Measurements from ENCODE around the gene ASCC3. TPM values are rescaled to one million over a fixed set of nuclear protein-coding genes. Genes with fewer than 3 reads are reported as not detected.
"Not testable (repeated sequence)": the region's sequence is repeated elsewhere in the genome, so short reads cannot be mapped to it uniquely, and the experiment has no call there.

ASCC3 gene
- total RNA-seq, 1 experiment from 2014 or later: 32.2 TPM

GRCh38 chr6:100891079-100891478 lies 9.9 kb upstream of the ASCC3 start:
- Histone ChIP-seq H3K36me3 (ENCODE audit: insufficient read depth, low read length, poor library complexity, severe bottlenecking) (no peaks in the 10 kb centered on the region), H3K27me3 (replicated peaks; ENCODE audit: insufficient read depth, low read depth, low read length, poor library complexity) (no peaks in the 10 kb centered on the region), H3K4me1 (ENCODE audit: insufficient read depth, low read length, poor library complexity, severe bottlenecking) (no peaks in the 10 kb centered on the region), H3K4me3 (ENCODE audit: low read depth, low read length, poor library complexity, severe bottlenecking) (no peak overlapping the region), H3K9me3 (ENCODE audit: low read depth, low read length, poor library complexity, severe bottlenecking) (peaks cover 6% of the 10 kb centered on the region), H3K27ac (ENCODE audit: low read depth, low read length, poor library complexity, severe bottlenecking) (no peak overlapping the region)
- ChIA-PET POLR2A (ENCODE audit: low non-redundant PET) (no interaction called here), CTCF (no interaction called here)
- no peak for DNase-seq (ENCODE audit: low spot score)
- intact Hi-C loops (cut with micrococcal nuclease; ENCODE audit: unreplicated experiment): no loop called here
- no TSS peak for BruUV-seq (replicated peaks)
- TF ChIP-seq EZH2 (IDR thresholded peaks at IDR 0.05; ENCODE audit: borderline replicate concordance, low read depth, low read length, poor library complexity, severe bottlenecking): no peak
- TF ChIP-seq, protein P1, sequence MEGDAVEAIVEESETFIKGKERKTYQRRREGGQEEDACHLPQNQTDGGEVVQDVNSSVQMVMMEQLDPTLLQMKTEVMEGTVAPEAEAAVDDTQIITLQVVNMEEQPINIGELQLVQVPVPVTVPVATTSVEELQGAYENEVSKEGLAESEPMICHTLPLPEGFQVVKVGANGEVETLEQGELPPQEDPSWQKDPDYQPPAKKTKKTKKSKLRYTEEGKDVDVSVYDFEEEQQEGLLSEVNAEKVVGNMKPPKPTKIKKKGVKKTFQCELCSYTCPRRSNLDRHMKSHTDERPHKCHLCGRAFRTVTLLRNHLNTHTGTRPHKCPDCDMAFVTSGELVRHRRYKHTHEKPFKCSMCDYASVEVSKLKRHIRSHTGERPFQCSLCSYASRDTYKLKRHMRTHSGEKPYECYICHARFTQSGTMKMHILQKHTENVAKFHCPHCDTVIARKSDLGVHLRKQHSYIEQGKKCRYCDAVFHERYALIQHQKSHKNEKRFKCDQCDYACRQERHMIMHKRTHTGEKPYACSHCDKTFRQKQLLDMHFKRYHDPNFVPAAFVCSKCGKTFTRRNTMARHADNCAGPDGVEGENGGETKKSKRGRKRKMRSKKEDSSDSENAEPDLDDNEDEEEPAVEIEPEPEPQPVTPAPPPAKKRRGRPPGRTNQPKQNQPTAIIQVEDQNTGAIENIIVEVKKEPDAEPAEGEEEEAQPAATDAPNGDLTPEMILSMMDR (conservative IDR thresholded peaks at IDR 0.05; ENCODE audit: low read depth, low read length): no peak

- DNase-seq (ENCODE audit: low spot score); POLR2A ChIA-PET (ENCODE audit: low non-redundant PET): not testable (repeated sequence)
These were observed 9.5 kb upstream of the ASCC3 start for GRCh38 chr6:100890646-100891045.

GRCh38 chr6:100889351-100889750 lies 8.2 kb upstream of the ASCC3 start:
- TF ChIP-seq, protein P1 (conservative IDR thresholded peaks at IDR 0.05; ENCODE audit: low read depth, low read length): no peak
- TF ChIP-seq EZH2 (IDR thresholded peaks at IDR 0.05; ENCODE audit: borderline replicate concordance, low read depth, low read length, poor library complexity, severe bottlenecking): no peak
- intact Hi-C loops (cut with micrococcal nuclease; ENCODE audit: unreplicated experiment): no loop called here
- no peak overlapping the region for H3K4me3 ChIP-seq (ENCODE audit: low read depth, low read length, poor library complexity, severe bottlenecking)
- ChIA-PET POLR2A (ENCODE audit: low non-redundant PET) (no interaction called here), CTCF (no interaction called here)
- H3K36me3 ChIP-seq (ENCODE audit: insufficient read depth, low read length, poor library complexity, severe bottlenecking): no peaks in the 10 kb centered on the region
- DNase-seq (ENCODE audit: low spot score): no peak
- H3K4me1 ChIP-seq (ENCODE audit: insufficient read depth, low read length, poor library complexity, severe bottlenecking): no peaks in the 10 kb centered on the region
- BruUV-seq (replicated peaks): no TSS peak
- no peak overlapping the region for H3K27ac ChIP-seq (ENCODE audit: low read depth, low read length, poor library complexity, severe bottlenecking)
- no peaks in the 10 kb centered on the region for H3K9me3 ChIP-seq (ENCODE audit: low read depth, low read length, poor library complexity, severe bottlenecking)
- H3K27me3 ChIP-seq (replicated peaks; ENCODE audit: insufficient read depth, low read depth, low read length, poor library complexity): no peaks in the 10 kb centered on the region

More at GRCh38 chr6:100890646-100891045, 9.5 kb upstream of the ASCC3 start:
- BruUV-seq (replicated peaks); H3K4me1 ChIP-seq (ENCODE audit: insufficient read depth, low read length, poor library complexity, severe bottlenecking); H3K27ac ChIP-seq (ENCODE audit: low read depth, low read length, poor library complexity, severe bottlenecking); CTCF ChIA-PET; H3K27me3 ChIP-seq (replicated peaks; ENCODE audit: insufficient read depth, low read depth, low read length, poor library complexity); H3K36me3 ChIP-seq (ENCODE audit: insufficient read depth, low read length, poor library complexity, severe bottlenecking); H3K9me3 ChIP-seq (ENCODE audit: low read depth, low read length, poor library complexity, severe bottlenecking); intact Hi-C loops (cut with micrococcal nuclease; ENCODE audit: unreplicated experiment); H3K4me3 ChIP-seq (ENCODE audit: low read depth, low read length, poor library complexity, severe bottlenecking): not testable (repeated sequence)

DNA sequence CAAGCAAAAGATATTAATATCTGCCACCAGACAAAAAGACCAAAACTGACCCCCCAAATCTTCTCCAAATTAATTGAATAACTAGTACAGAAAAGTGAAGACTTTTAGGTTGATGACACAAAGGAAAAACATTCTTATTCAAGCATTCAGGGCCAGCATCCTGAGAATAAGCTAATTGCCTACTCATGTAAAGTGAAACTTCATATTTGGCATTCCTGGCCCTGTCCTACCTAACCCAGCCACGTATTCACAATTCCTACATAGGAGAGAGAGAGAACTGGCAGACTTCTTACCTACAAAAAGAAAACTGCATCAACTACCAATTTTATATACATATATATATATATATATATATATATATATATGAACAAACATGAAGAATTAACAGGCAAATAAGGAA lies 4.9 kb upstream of the ASCC3 start:
- Histone ChIP-seq H3K27me3 (replicated peaks; ENCODE audit: insufficient read depth, low read depth, low read length, poor library complexity) (no peaks in the 10 kb centered on the region), H3K4me3 (ENCODE audit: low read depth, low read length, poor library complexity, severe bottlenecking) (no peak overlapping the region), H3K4me1 (ENCODE audit: insufficient read depth, low read length, poor library complexity, severe bottlenecking) (no peaks in the 10 kb centered on the region), H3K9me3 (ENCODE audit: low read depth, low read length, poor library complexity, severe bottlenecking) (no peaks in the 10 kb centered on the region), H3K27ac (ENCODE audit: low read depth, low read length, poor library complexity, severe bottlenecking) (no peak overlapping the region), H3K36me3 (ENCODE audit: insufficient read depth, low read length, poor library complexity, severe bottlenecking) (no peaks in the 10 kb centered on the region)
- TF ChIP-seq EZH2 (IDR thresholded peaks at IDR 0.05; ENCODE audit: borderline replicate concordance, low read depth, low read length, poor library complexity, severe bottlenecking): no peak
- TF ChIP-seq, protein P1 (conservative IDR thresholded peaks at IDR 0.05; ENCODE audit: low read depth, low read length): no peak
- BruUV-seq (replicated peaks): no TSS peak
- ChIA-PET CTCF (no interaction called here), POLR2A (ENCODE audit: low non-redundant PET) (no interaction called here)
- intact Hi-C loops (cut with micrococcal nuclease; ENCODE audit: unreplicated experiment): no loop called here
- no peak for DNase-seq (ENCODE audit: low spot score)
